ENCODE data around the gene APOA4.

APOA4 gene

DNA sequence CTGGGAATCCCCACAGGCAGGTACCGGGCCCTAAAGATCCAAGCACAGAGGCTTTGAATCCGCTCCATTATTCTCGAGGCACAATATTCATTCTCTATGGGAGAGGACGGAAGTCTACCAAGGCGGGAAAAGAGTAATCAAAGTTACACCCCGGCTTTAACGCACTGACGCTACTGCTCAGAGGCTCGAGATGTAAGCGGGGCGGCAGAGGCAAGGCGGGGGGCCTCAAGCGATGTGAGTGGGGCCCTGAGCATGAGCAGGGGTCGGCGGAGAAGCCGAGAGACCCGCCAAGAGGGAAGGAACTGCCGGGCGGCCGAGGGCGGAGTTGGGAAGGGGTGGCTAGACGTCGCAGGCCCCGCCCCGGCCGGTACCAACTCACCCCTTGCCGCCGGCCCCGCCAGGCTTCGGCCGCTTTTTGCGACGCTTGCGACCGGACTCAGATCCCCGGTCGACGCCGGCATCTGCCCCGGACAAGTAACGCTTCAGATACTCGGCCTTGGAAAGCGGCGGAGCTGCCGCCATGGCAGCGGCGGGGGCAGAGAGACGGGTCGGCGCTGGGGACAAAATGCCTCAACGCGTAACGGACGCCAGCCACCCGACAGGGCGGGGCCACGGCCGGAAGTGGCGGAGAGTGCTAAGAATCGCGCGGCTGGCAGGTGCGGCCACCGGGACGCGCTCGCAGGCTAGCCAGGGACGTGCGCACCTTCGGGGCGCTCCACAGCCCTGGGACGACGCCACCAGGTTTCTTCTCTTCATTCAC lies 50.5 kb downstream of the APOA4 start, which contains the start of gene BUD13:
Gene BUD13, minus strand, starts transcription at position 545 of the 760 bp plus-strand sequence. Its CDS starts 23 bp downstream, at position 522.
- peak; percentile 88 to 99 for DNase-seq

DNA sequence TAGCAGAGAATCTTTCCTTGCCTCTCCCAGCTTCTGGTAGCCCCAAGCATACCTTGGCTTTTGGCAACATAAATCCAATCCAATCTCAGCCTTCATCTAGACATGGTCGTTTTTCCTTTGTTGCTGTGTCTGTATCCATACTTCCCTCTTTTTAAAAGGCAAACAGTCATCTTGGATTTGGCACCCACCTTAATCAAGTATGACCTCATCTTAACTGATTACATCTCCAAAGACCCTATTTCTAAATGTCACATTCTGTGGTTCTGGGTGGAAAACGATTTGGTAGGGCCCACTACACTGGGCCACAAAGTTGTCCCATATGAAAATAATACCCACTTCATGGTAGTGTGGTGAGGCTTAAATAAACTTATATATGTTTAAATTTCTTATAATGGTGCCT lies 51.2 kb downstream of the APOA4 start:
- no peak for DNase-seq

Measured in NCI-H526 (cell line).